H1 (cell line): ENCODE data around the gene CCDC82. TPM values are rescaled to one million over a fixed set of nuclear protein-coding genes. Genes with fewer than 3 reads are reported as not detected.

Experiments used
- SIX5 ChIP-seq: IDR thresholded peaks from 2 replicates; pipeline ENCODE4 v1.6.1; 2011; ENCODE audit warnings: mild to moderate bottlenecking, low read depth, low read length
- polyA plus RNA-seq, 7 experiments: library from polyadenylated mRNA; depleted of rRNA in 3 of 7; stranded (reverse) in 5 of 7; unstranded in 2 of 7; fragments of >200 nt in 5 of 7; fragments of 200-250 nt in 2 of 7; gene quantifications; 1 replicate in 5 of 7; 2 replicates in 1 of 7; 4 replicates in 1 of 7; pipeline versions ENCODE4 v1.2.1 to v1.2.3, GENCODE V29; 2011 to 2013; ENCODE audit warnings: missing spikeins in 2 of 7, mixed read lengths in 2 of 7
- total RNA-seq: library from RNA; stranded (reverse); fragmentation: NEBNext Ultra II Directional; extraction: Animal tissue kit (Norgen Biotek cat#: 25700); gene quantifications from 2 replicates; pipeline ENCODE4 v1.2.1, GENCODE V29; 2021

The CCDC82 gene
- total and polyA plus RNA-seq, 2 of the 8 experiments (the other 6 are each of a cell fraction or from before 2014, with no cell fraction given), result 6.0 to 15.2 TPM

- no peak for TF ChIP-seq SIX5
These were observed 23.7 kb upstream of the CCDC82 start (continued) for GRCh38 chr11:96413408-96413807.
